Activated CD4-positive, alpha-beta T cell treated with anti-CD3 and anti-CD28 coated beads, Interleukin-2, amount 50 U/mL, for 16 hours (primary cell): ENCODE results near the gene CDC27.
A peak's percentile ranks its signal among the peaks of the same experiment; 100 is the strongest.
"Not testable (repeated sequence)": the region's sequence is repeated elsewhere in the genome, so short reads cannot be mapped to it uniquely, and the experiment has no call there.

Source experiments
- DNase-seq: peaks from one replicate; pipeline ENCODE4 v3.0.0-alpha.2; 2020

The CDC27 gene

GRCh38 chr17:47188876-47189731 is at the start of gene CDC27:
CDC27 (minus strand) TSS chr17:47189295; CDS start chr17:47189172, 123 bp downstream.
- DNase-seq: peak; percentile 100

GRCh38 chr17:47238321-47239010 is 49.4 kb upstream of the CDC27 start:
- no peak for DNase-seq

- DNase-seq: no peak
These were observed 48.7 kb upstream of the CDC27 start for GRCh38 chr17:47237841-47238240.

- DNase-seq: no peak
These were observed 46.8 kb upstream of the CDC27 start for GRCh38 chr17:47235923-47236322.

- DNase-seq: no peak
These were observed 46.4 kb upstream of the CDC27 start for GRCh38 chr17:47235506-47235905.

GRCh38 chr17:47232465-47232864 is 43.4 kb upstream of the CDC27 start:
- no peak for DNase-seq

GRCh38 chr17:47231866-47232265 is 42.8 kb upstream of the CDC27 start:
- no peak for DNase-seq

GRCh38 chr17:47231334-47231733 is 42.2 kb upstream of the CDC27 start:
- no peak for DNase-seq

GRCh38 chr17:47230864-47231263 is 41.8 kb upstream of the CDC27 start:
- no peak for DNase-seq

GRCh38 chr17:47229535-47230443 is 40.7 kb upstream of the CDC27 start:
- peak; percentile 82 for DNase-seq

GRCh38 chr17:47227862-47228261 is 38.8 kb upstream of the CDC27 start:
- no peak for DNase-seq

- no peak for DNase-seq
These were observed 37.0 kb upstream of the CDC27 start for GRCh38 chr17:47225911-47226688.

GRCh38 chr17:47225436-47225858 is 36.4 kb upstream of the CDC27 start:
- DNase-seq: no peak

GRCh38 chr17:47224966-47225365 is 35.9 kb upstream of the CDC27 start:
- no peak for DNase-seq

- not testable (repeated sequence) for DNase-seq
These were observed 35.0 kb upstream of the CDC27 start for GRCh38 chr17:47224077-47224476.

GRCh38 chr17:47223460-47223859 is 34.4 kb upstream of the CDC27 start:
- DNase-seq: no peak

- DNase-seq: no peak
These were observed 33.9 kb upstream of the CDC27 start for GRCh38 chr17:47223007-47223406.

GRCh38 chr17:47222047-47222446 is 33.0 kb upstream of the CDC27 start:
- no peak for DNase-seq

- DNase-seq: no peak
These were observed 32.1 kb upstream of the CDC27 start for GRCh38 chr17:47221154-47221553.

GRCh38 chr17:47220531-47220999 is 31.5 kb upstream of the CDC27 start:
- peak; percentile 35 for DNase-seq

- no peak for DNase-seq
These were observed 30.8 kb upstream of the CDC27 start for GRCh38 chr17:47219621-47220475.
